Panc1 (cell line): ENCODE measurements around the gene RBMXL3. TPM values are rescaled to one million over a fixed set of nuclear protein-coding genes. Genes with fewer than 3 reads are reported as not detected.

Experiments
- ATAC-seq: fragments of 200-7000 bp; cut with Tn5 transposase; 2 replicates; pipeline ENCODE4 v1.9.1; 2020; ENCODE audit warnings: mild to moderate bottlenecking, moderate library complexity
- BruUV-seq: library from RNA; stranded (reverse); fragments of 400-500 nt; replicated peaks from 2 replicates; lab custom pipeline; 2021; lab: Mats Ljungman, UMichigan
- CTCF ChIA-PET: fragments of 300-600 bp; sonication (Branson Sonifier 250); formaldehyde crosslinking; loops from one replicate; lab custom pipeline; 2022; ENCODE audit warnings: antibody characterized with exemption; lab: Charles Lee
- POLR2A ChIA-PET: fragments of 300-600 bp; sonication (Branson Sonifier 250); formaldehyde crosslinking; loops from one replicate; lab custom pipeline; 2022; ENCODE audit warnings: antibody characterized with exemption; lab: Charles Lee
- DNase-seq: peaks from one replicate; pipeline ENCODE4 v3.0.0-alpha.2; 2010; ENCODE audit warnings: low read depth, low spot score
- H3K27ac ChIP-seq: 2 replicates; pipeline ENCODE4 v1.5.1; 2011; ENCODE audit warnings: mild to moderate bottlenecking, low read length, inconsistent platforms
- H3K27me3 ChIP-seq: fragments of 200-500 bp; sonication (Bioruptor generic); 2 replicates; pipeline ENCODE4 v1.6.0; 2014; ENCODE audit warnings: low read length, inconsistent platforms; ENCODE audit not compliant: control insufficient read depth, insufficient read depth
- H3K36me3 ChIP-seq: fragments of 200-500 bp; sonication (Bioruptor generic); 2 replicates; pipeline ENCODE4 v1.5.1; 2014; ENCODE audit warnings: inconsistent platforms, mild to moderate bottlenecking, low read length, moderate library complexity; ENCODE audit not compliant: control insufficient read depth, insufficient read depth
- H3K4me1 ChIP-seq: 2 replicates; pipeline ENCODE4 v1.5.1; 2011; ENCODE audit warnings: inconsistent platforms, mild to moderate bottlenecking, low read length, moderate library complexity; ENCODE audit not compliant: control insufficient read depth, insufficient read depth
- H3K4me3 ChIP-seq, 2 experiments: 2 replicates each; pipeline ENCODE4 v1.5.1; 2011 to 2012; ENCODE audit warnings: low read depth in 2 of 2, low read length in 2 of 2, mild to moderate bottlenecking in 2 of 2, inconsistent platforms in 1 of 2, moderate library complexity in 1 of 2
- H3K9me3 ChIP-seq: fragments of 200-500 bp; sonication (Bioruptor generic); 2 replicates; pipeline ENCODE4 v1.5.1; 2014; ENCODE audit warnings: low read depth, mild to moderate bottlenecking, inconsistent platforms, low read length, moderate library complexity; ENCODE audit not compliant: control insufficient read depth, insufficient read depth
- CTCF ChIP-seq: fragments of 450-650 bp; IDR thresholded peaks from 2 replicates; pipeline ENCODE4 v1.5.1; 2017; ENCODE audit warnings: mild to moderate bottlenecking
- POLR2AphosphoS5 ChIP-seq: IDR thresholded peaks from 2 replicates; pipeline ENCODE4 v1.6.1; 2012; ENCODE audit warnings: mild to moderate bottlenecking, low read depth, low read length, moderate library complexity
- REST ChIP-seq, 2 experiments: IDR thresholded peaks; 2 replicates each; pipeline ENCODE4 v1.6.1; 2011 to 2012; ENCODE audit warnings: low read depth in 2 of 2, control low read depth in 1 of 2, low read length in 1 of 2, mild to moderate bottlenecking in 1 of 2, moderate library complexity in 1 of 2; ENCODE audit not compliant: insufficient read depth in 1 of 2
- SIN3A ChIP-seq: IDR thresholded peaks from 2 replicates; pipeline ENCODE4 v1.6.1; 2012; ENCODE audit warnings: low read depth, mild to moderate bottlenecking, low read length, moderate library complexity, borderline replicate concordance; ENCODE audit not compliant: insufficient read depth
- TCF7L2 ChIP-seq: IDR thresholded peaks from 2 replicates; pipeline ENCODE4 v1.6.1; 2011; ENCODE audit warnings: mild to moderate bottlenecking, low read depth, low read length, inconsistent platforms
- in situ Hi-C: cut with HindIII; loops from 2 replicates; pipeline ENCODE4 v1.10.0; 2016; ENCODE audit warnings: low sequenced_read_pairs, low pct_unique_long_range_greater_than_20kb
- intact Hi-C: fragments of 100-400 bp; cut with micrococcal nuclease; formaldehyde crosslinking; loops from one replicate; pipeline ENCODE4 v1.10.0; 2022; ENCODE audit not compliant: unreplicated experiment
- total RNA-seq: library from RNA; stranded (reverse); gene quantifications from one replicate; pipeline ENCODE4 v1.2.1, GENCODE V29; 2021; ENCODE audit not compliant: unreplicated experiment

RBMXL3 gene
- total RNA-seq, 1 experiment from 2014 or later = not detected

GRCh38 chrX:115147220-115147619, 42.0 kb upstream of the RBMXL3 start:
- in situ Hi-C loops = no loop called here
- Histone ChIP-seq H3K4me3 (no peak overlapping the region), H3K36me3 (no peaks in the 10 kb centered on the region), H3K27ac (no peak overlapping the region), H3K27me3 (no peaks in the 10 kb centered on the region), H3K9me3 (no peaks in the 10 kb centered on the region), H3K4me1 (no peaks in the 10 kb centered on the region)
- no TSS peak for BruUV-seq
- DNase-seq (no peak), ATAC-seq (no peak)
- POLR2A ChIA-PET = no interaction called here
- TF ChIP-seq CTCF (peak; percentile 39; the same call in 1 of the 2 replicates), REST (IDR thresholded peaks at IDR 0.05; ENCODE audit: insufficient read depth in 1 of 2, low read depth in 2 of 2, low read length in 1 of 2) (no peak)
- intact Hi-C loops = loop anchor here (5.0 to 10.0 kb wide), 2 partner anchors 182 to 520 kb away; no protein-coding TSS in a partner anchor
- CTCF ChIA-PET = no interaction called here

GRCh38 chrX:115173181-115173580, 16.0 kb upstream of the RBMXL3 start:
- no TSS peak for BruUV-seq
- in situ Hi-C loops = no loop called here
- no peak for TF ChIP-seq TCF7L2
- TF ChIP-seq SIN3A = no peak
- no peak for TF ChIP-seq REST (IDR thresholded peaks at IDR 0.05; ENCODE audit: insufficient read depth in 1 of 2, low read depth in 2 of 2, low read length in 1 of 2)
- no peak for TF ChIP-seq CTCF
- no peak for TF ChIP-seq POLR2AphosphoS5

More at GRCh38 chrX:115173181-115173580, 16.0 kb upstream of the RBMXL3 start:
- no peaks in the 10 kb centered on the region for H3K9me3 ChIP-seq
- POLR2A ChIA-PET = no interaction called here
- intact Hi-C loops = no loop called here
- ATAC-seq (no peak), DNase-seq (no peak)
- no peak overlapping the region for H3K4me3 ChIP-seq
- H3K36me3 ChIP-seq = no peaks in the 10 kb centered on the region
- no peaks in the 10 kb centered on the region for H3K4me1 ChIP-seq
- no peaks in the 10 kb centered on the region for H3K27me3 ChIP-seq
- H3K27ac ChIP-seq = no peak overlapping the region
- CTCF ChIA-PET = no interaction called here
